GM23338 (cell line): ENCODE data around the gene SPINT1. TPM values are rescaled to one million over a fixed set of nuclear protein-coding genes. Genes with fewer than 3 reads are reported as not detected.

Experiments used
- ATAC-seq: fragments of 200-7000 bp; cut with Tn5 transposase; 3 replicates; pipeline ENCODE4 v1.9.1; 2020
- DNase-seq: peaks from one replicate; pipeline ENCODE4 v3.0.0-alpha.2; 2015; ENCODE audit warnings: low spot score
- H2AFZ ChIP-seq: fragments of 200-600 bp; sonication (generic); 2 replicates; pipeline ENCODE4 v1.8.0; 2016; ENCODE audit warnings: antibody characterized with exemption, mild to moderate bottlenecking, moderate library complexity
- H3F3A ChIP-seq: fragments of 200-600 bp; sonication (generic); replicated peaks from 2 replicates; pipeline ENCODE4 v1.8.0; 2017; ENCODE audit warnings: antibody characterized with exemption, mixed run types, low read depth
- H3K27ac ChIP-seq: fragments of 200-600 bp; sonication (generic); 2 replicates; pipeline ENCODE4 v1.6.1; 2016; ENCODE audit warnings: low read depth
- H3K27me3 ChIP-seq: fragments of 200-600 bp; sonication (generic); 2 replicates; pipeline ENCODE4 v1.8.0; 2016; ENCODE audit warnings: mild to moderate bottlenecking, mixed run types, moderate library complexity; ENCODE audit not compliant: insufficient read depth
- H3K36me3 ChIP-seq: fragments of 200-600 bp; sonication (generic); 2 replicates; pipeline ENCODE4 v1.8.0; 2016; ENCODE audit warnings: mild to moderate bottlenecking; ENCODE audit not compliant: insufficient read depth
- H3K4me1 ChIP-seq: fragments of 200-600 bp; sonication (generic); 2 replicates; pipeline ENCODE4 v1.8.0; 2016; ENCODE audit warnings: mild to moderate bottlenecking, moderate library complexity; ENCODE audit not compliant: insufficient read depth
- H3K4me2 ChIP-seq: fragments of 200-600 bp; sonication (generic); 2 replicates; pipeline ENCODE4 v1.7.1; 2017; ENCODE audit warnings: mixed run types
- H3K4me3 ChIP-seq: fragments of 200-600 bp; sonication (generic); 2 replicates; pipeline ENCODE4 v1.6.1; 2016; ENCODE audit warnings: mixed run types
- H3K79me2 ChIP-seq: fragments of 200-600 bp; sonication (generic); replicated peaks from 2 replicates; pipeline ENCODE4 v1.8.0; 2017; ENCODE audit warnings: mild to moderate bottlenecking; ENCODE audit not compliant: insufficient read depth
- H3K9me2 ChIP-seq: fragments of 200-600 bp; sonication (generic); 2 replicates; pipeline ENCODE4 v1.8.0; 2017; ENCODE audit not compliant: insufficient read depth
- H4K20me1 ChIP-seq: fragments of 200-600 bp; sonication (generic); replicated peaks from 2 replicates; pipeline ENCODE4 v1.8.0; 2017; ENCODE audit warnings: mild to moderate bottlenecking; ENCODE audit not compliant: insufficient read depth
- H3K27ac Mint-ChIP-seq: 2 replicates; pipeline ENCODE4 v1.8.0; 2020; ENCODE audit warnings: inconsistent platforms, mild to moderate bottlenecking, moderate library complexity, mixed read lengths
- H3K27me3 Mint-ChIP-seq: 3 replicates; pipeline ENCODE4 v1.8.0; 2022; ENCODE audit warnings: low read depth, mild to moderate bottlenecking, moderate library complexity, mixed read lengths, inconsistent platforms; ENCODE audit not compliant: insufficient read depth, poor library complexity
- H3K36me3 Mint-ChIP-seq: 3 replicates; pipeline ENCODE4 v1.8.0; 2021; ENCODE audit warnings: low read depth, mild to moderate bottlenecking, inconsistent platforms, moderate library complexity, mixed read lengths
- H3K4me1 Mint-ChIP-seq: 3 replicates; pipeline ENCODE4 v1.8.0; 2020; ENCODE audit warnings: mild to moderate bottlenecking, inconsistent platforms, mixed read lengths
- H3K4me3 Mint-ChIP-seq: 3 replicates; pipeline ENCODE4 v1.8.0; 2021; ENCODE audit warnings: moderate library complexity, mild to moderate bottlenecking, inconsistent platforms, mixed read lengths
- H3K9me3 Mint-ChIP-seq: 3 replicates; pipeline ENCODE4 v1.8.0; 2020; ENCODE audit warnings: moderate library complexity, mild to moderate bottlenecking, inconsistent platforms, mixed read lengths
- CREB1 ChIP-seq: fragments of 250-450 bp; sonication (Bioruptor Pico); IDR thresholded peaks from 2 replicates; pipeline ENCODE4 v1.5.0; 2020; ENCODE audit warnings: low read depth, mild to moderate bottlenecking, moderate library complexity
- ETS1 ChIP-seq: IDR thresholded peaks from 2 replicates; pipeline ENCODE4 v1.6.1; 2016; ENCODE audit warnings: antibody characterized with exemption
- EZH2 ChIP-seq: fragments of 200-600 bp; sonication (generic); IDR thresholded peaks from one replicate; pipeline ENCODE4 v1.8.0; 2017; ENCODE audit warnings: antibody characterized with exemption, mild to moderate bottlenecking, low read depth; ENCODE audit not compliant: unreplicated experiment
- EZH2phosphoT487 ChIP-seq: fragments of 200-600 bp; sonication (generic); IDR thresholded peaks from one replicate; pipeline ENCODE4 v1.8.1; 2018; ENCODE audit warnings: antibody characterized with exemption; ENCODE audit not compliant: unreplicated experiment
- JUNB ChIP-seq: IDR thresholded peaks from one replicate; pipeline ENCODE4 v1.6.1; 2016; ENCODE audit warnings: antibody characterized with exemption; ENCODE audit not compliant: unreplicated experiment
- NANOG ChIP-seq: IDR thresholded peaks from 2 replicates; pipeline ENCODE4 v1.6.1; 2016; ENCODE audit warnings: antibody characterized with exemption, borderline replicate concordance
- POLR2AphosphoS5 ChIP-seq: IDR thresholded peaks from 2 replicates; pipeline ENCODE4 v1.6.1; 2016; ENCODE audit warnings: antibody characterized with exemption, low read depth
- STAT1 ChIP-seq: IDR thresholded peaks from one replicate; pipeline ENCODE4 v1.6.1; 2016; ENCODE audit warnings: antibody characterized with exemption; ENCODE audit not compliant: unreplicated experiment
- ZNF331 ChIP-seq: fragments of 250-450 bp; sonication (Bioruptor Pico); IDR thresholded peaks from 2 replicates; pipeline ENCODE4 v1.5.0; 2020; ENCODE audit warnings: low read depth, mild to moderate bottlenecking, moderate library complexity
- polyA plus RNA-seq: library from polyadenylated mRNA; unstranded; fragments of >200 nt; fragmentation: Nextera tagmentation; extraction: Ambion mirVana; gene quantifications from 2 replicates; pipeline ENCODE4 v1.2.1, GENCODE V29; 2016
- total RNA-seq: library from RNA; depleted of rRNA; stranded (reverse); fragments of >200 nt; shearing (Covaris generic); gene quantifications from 2 replicates; pipeline ENCODE4 v1.2.3, GENCODE V29; 2014
- TF ChIP-seq, protein P1 (sequence below), 2 experiments: fragments of 200-600 bp in 1 of 2; sonication (generic) in 1 of 2; conservative IDR thresholded peaks; 2 replicates each; pipeline versions ENCODE4 v1.5.1 to v1.6.1; 2016 to 2017; ENCODE audit warnings: antibody characterized with exemption in 2 of 2, low read depth in 2 of 2, mild to moderate bottlenecking in 2 of 2, moderate library complexity in 1 of 2
- TF ChIP-seq, protein P2 (sequence below): IDR thresholded peaks from one replicate; pipeline ENCODE4 v1.6.1; 2018; ENCODE audit warnings: antibody characterized with exemption; ENCODE audit not compliant: unreplicated experiment

Gene SPINT1
- total and polyA plus RNA-seq, 2 experiments from 2014 or later = 41.3 to 253 TPM

DNA sequence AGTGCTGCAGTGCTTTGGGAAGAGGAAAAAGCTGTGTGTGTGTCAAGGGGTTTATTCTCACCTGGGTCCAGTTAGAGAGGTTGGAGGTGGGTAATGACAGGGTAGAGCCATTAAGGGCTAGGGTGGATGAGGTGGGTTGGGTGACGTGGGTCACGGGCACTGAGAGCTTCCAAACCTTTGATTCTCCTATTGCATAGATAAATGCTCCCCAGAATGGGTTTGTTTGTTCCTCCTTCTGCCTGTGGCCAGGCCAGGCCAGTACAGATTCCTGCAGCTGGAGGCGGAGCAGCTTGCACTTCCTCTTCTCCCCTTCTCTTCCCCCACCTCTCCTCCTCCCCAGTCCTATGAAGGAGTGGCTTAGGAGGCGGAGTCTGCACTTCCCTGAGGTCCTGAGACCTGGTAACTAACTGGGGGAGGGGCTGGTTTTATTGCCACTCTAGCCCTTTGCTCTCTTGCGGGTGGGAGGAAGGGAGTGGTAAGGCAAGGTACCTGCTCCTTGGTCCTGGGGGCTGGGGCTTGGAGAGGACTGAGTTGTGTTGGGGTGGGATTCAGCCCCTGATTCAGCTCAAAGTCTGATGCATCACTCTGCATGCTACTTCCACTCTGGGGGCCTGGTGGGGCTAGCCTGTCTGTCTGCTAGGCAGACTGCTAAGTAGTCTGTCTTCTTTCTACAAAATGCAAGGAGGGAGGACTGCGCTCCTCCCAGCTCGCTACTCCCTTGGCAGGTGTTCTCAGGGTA is 3.5 kb downstream of the SPINT1 start (continued):
- TF ChIP-seq ETS1 = no peak
- no peak for TF ChIP-seq STAT1
- no peak for TF ChIP-seq POLR2AphosphoS5
- no peak for TF ChIP-seq NANOG
- no peak for TF ChIP-seq CREB1 (CRISPR knock-in tag)
- no peak for TF ChIP-seq EZH2phosphoT487
- no peak for TF ChIP-seq JUNB

DNA sequence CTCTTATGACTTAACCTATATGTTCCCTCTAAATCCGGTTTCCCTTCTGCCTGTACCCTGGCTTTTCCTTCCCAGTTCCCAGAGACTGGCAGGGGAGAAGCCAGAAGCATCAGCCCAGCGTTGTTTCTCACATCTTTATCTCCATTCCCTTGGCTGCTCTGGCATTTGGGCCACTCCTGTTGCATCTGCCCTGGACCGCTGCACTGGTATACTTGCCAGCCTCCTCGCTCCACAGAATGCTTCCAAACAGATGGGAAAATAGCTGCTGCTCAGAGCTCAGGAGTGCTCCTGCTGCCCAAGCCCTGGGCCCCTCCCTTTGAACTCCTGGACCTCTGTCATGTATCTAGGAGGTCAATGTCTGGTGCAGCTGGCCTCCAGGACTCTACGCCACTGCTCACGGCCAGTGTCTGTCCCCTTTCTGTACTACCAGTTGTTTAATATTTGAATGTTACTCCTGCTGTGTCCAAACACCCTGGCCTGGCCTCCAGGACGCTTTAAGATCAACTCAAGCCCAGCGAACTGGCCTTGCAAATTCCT is 6.8 kb downstream of the SPINT1 start:
- Histone ChIP-seq H3K4me1 (peaks cover 25% of the 10 kb centered on the region), H3F3A (no peaks in the 10 kb centered on the region), H3K27me3 (no peaks in the 10 kb centered on the region), H3K79me2 (peaks cover 62% of the 10 kb centered on the region), H3K4me2 (no peak overlapping the region), H4K20me1 (peaks cover 32% of the 10 kb centered on the region), H3K36me3 (peaks cover 11% of the 10 kb centered on the region), H3K9me2 (no peaks in the 10 kb centered on the region), H3K4me3 (no peak overlapping the region), H3K27ac (no peak overlapping the region), H2AFZ (no peak overlapping the region)
- peaks cover 26% of the 10 kb centered on the region for H3K4me1 Mint-ChIP-seq
- H3K27ac Mint-ChIP-seq = 0 out of 2 replicates have a peak overlapping the region, but pooled peaks have one; percentile 4
- H3K9me3 Mint-ChIP-seq = no peaks in the 10 kb centered on the region
- DNase-seq = no peak
- peaks cover 78% of the 10 kb centered on the region for H3K36me3 Mint-ChIP-seq
- no peak overlapping the region for H3K4me3 Mint-ChIP-seq
- H3K27me3 Mint-ChIP-seq = peaks cover 11% of the 10 kb centered on the region
- ATAC-seq = no peak
- TF ChIP-seq EZH2 = no peak
- no peak for TF ChIP-seq NANOG
- no peak for TF ChIP-seq ZNF331 (CRISPR knock-in tag)
- no peak for TF ChIP-seq POLR2AphosphoS5
- TF ChIP-seq CREB1 (CRISPR knock-in tag) = no peak
- TF ChIP-seq STAT1 = no peak
- TF ChIP-seq, protein P1, sequence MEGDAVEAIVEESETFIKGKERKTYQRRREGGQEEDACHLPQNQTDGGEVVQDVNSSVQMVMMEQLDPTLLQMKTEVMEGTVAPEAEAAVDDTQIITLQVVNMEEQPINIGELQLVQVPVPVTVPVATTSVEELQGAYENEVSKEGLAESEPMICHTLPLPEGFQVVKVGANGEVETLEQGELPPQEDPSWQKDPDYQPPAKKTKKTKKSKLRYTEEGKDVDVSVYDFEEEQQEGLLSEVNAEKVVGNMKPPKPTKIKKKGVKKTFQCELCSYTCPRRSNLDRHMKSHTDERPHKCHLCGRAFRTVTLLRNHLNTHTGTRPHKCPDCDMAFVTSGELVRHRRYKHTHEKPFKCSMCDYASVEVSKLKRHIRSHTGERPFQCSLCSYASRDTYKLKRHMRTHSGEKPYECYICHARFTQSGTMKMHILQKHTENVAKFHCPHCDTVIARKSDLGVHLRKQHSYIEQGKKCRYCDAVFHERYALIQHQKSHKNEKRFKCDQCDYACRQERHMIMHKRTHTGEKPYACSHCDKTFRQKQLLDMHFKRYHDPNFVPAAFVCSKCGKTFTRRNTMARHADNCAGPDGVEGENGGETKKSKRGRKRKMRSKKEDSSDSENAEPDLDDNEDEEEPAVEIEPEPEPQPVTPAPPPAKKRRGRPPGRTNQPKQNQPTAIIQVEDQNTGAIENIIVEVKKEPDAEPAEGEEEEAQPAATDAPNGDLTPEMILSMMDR (conservative IDR thresholded peaks at IDR 0.05; ENCODE audit: low read depth in 2 of 2) = no peak
- TF ChIP-seq, protein P2, sequence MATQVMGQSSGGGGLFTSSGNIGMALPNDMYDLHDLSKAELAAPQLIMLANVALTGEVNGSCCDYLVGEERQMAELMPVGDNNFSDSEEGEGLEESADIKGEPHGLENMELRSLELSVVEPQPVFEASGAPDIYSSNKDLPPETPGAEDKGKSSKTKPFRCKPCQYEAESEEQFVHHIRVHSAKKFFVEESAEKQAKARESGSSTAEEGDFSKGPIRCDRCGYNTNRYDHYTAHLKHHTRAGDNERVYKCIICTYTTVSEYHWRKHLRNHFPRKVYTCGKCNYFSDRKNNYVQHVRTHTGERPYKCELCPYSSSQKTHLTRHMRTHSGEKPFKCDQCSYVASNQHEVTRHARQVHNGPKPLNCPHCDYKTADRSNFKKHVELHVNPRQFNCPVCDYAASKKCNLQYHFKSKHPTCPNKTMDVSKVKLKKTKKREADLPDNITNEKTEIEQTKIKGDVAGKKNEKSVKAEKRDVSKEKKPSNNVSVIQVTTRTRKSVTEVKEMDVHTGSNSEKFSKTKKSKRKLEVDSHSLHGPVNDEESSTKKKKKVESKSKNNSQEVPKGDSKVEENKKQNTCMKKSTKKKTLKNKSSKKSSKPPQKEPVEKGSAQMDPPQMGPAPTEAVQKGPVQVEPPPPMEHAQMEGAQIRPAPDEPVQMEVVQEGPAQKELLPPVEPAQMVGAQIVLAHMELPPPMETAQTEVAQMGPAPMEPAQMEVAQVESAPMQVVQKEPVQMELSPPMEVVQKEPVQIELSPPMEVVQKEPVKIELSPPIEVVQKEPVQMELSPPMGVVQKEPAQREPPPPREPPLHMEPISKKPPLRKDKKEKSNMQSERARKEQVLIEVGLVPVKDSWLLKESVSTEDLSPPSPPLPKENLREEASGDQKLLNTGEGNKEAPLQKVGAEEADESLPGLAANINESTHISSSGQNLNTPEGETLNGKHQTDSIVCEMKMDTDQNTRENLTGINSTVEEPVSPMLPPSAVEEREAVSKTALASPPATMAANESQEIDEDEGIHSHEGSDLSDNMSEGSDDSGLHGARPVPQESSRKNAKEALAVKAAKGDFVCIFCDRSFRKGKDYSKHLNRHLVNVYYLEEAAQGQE = no peak
- no peak for TF ChIP-seq EZH2phosphoT487
